Activated T-helper 9 cell treated with anti-CD3 and anti-CD28 coated beads, Interleukin-2, amount 50 U/mL, for 16 hours (primary cell): ENCODE measurements around the gene RAB6D.
"Not testable (repeated sequence)": the region's sequence is repeated elsewhere in the genome, so short reads cannot be mapped to it uniquely, and the experiment has no call there.

ENCODE experiments used
- DNase-seq: peaks from one replicate; pipeline ENCODE4 v3.0.0-alpha.2; 2020; ENCODE audit warnings: low read depth

Gene RAB6D

DNA sequence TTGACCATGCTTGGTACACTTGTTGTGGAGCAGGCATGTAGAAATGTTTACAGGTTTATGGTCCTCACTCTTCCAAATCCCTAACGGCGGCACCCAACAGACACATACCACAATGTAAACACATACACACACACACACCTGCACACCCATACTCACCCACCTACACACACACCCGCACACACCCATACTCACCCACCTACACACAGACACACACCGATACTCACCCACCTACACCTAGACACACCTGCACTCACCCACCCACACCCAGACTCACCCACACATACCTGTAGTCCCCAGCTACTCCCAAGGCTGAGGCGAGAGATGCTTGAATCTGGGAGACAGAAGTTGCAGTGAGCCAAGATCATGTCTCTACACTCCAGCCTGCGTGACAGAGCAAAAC is 1.5 kb upstream of the RAB6D start:
- DNase-seq: no peak

- not testable (repeated sequence) for DNase-seq
Measured at GRCh38 chr2:131363213-131363612, 755 bp downstream of the RAB6D start.

DNA sequence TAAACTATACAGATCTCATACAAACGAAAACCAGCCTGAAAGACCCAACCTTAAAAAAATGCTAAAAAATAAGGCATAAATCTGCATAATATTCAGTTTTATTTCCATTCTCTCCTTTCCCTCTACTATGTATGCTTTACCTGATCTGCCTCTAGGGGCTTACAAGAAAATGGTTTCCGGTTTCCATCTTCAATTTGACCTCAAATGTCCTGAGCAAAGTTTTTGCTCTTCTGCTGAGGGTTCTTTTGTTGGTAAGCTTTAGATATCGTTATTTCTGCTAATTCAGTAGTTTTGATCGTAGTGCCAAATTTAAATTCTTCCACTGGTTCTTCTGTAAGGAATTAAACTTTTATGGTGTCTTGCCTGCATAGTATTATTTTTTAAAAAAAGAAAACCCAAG is 2.2 kb downstream of the RAB6D start:
- DNase-seq: not testable (repeated sequence)

GRCh38 chr2:131353167-131353697 is 10.7 kb downstream of the RAB6D start:
- not testable (repeated sequence) for DNase-seq

- DNase-seq: no peak
Measured at GRCh38 chr2:131349021-131349420, 14.9 kb downstream of the RAB6D start.

DNA sequence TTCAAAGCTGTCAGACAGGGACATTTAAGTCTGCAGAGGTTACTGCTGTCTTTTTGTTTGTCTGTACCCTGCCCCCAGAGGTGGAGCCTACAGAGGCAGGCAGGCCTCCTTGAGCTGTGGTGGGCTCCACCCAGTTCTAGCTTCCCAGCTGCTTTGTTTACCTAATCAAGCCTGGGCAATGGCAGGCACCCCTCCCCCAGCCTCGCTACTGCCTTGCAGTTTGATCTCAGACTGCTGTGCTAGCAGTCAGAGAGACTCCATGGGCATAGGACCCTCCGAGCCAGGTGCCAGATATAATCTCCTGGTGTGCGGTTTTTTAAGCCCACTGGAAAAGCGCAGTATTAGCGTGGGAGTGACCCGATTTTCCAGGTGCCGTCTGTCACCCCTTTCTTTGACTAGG is 16.9 kb downstream of the RAB6D start:
- DNase-seq: not testable (repeated sequence)

- not testable (repeated sequence) for DNase-seq
Measured at GRCh38 chr2:131339307-131339706, 24.7 kb downstream of the RAB6D start.

DNA sequence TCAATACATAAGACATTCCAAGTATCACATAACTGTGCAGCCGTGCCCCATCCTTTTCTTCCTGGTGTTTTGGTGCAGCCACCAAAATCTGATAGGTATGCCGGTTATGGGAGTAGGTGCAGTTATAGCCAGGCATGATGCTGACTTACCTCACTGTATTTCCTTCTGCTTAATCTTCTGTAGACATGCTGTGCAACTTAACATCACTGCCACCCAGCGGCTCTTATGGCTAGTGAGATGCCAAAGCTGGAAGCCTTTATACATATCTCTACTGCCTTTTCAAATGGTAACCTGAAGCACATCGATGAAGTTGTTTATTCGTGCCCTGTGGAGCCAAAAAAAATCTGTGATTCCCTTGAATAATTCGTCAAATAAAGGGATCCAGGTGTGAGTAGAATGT is 28.6 kb downstream of the RAB6D start:
- not testable (repeated sequence) for DNase-seq

GRCh38 chr2:131332709-131333108 is 31.3 kb downstream of the RAB6D start:
- not testable (repeated sequence) for DNase-seq

DNA sequence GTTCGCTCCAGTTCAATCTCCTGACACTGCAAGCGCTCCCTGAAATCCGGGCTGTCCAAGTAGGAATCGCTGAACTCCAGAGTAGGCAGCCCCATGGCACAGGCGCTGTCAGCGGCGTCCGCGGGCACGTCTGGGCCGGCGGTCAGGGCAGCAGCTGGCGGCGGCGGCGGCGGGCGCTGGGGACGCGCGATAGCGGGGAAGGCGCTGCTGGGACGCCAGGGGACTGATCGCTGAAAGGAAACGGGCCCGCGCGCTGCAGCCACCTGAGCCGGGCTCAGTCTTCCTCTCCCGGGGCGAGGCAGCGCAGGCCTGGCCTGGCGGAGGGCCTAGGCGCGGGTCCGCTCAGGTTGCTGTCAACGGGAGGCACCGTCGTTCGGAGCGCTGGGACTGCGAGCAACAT is 33.0 kb downstream of the RAB6D start:
- DNase-seq: not testable (repeated sequence)

DNA sequence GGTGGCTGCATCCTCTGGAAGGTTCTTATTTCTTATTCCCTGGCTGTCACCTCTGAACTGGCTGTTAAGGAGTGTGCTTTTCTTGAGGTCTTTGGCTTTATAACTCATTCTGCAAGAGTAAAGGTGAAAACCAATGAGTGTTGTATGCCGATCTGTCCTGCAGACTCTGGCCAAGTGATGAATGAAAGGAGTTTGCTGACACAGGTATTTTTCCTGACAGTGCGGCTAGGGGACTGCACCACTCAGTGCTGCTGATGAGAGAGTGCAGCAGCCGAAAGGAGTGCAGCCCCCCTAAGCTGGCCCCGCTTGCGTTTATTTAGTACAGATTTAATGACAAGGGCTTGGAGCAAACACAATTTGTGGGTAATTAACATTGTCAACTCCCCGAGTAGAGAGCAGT is 41.8 kb downstream of the RAB6D start:
- DNase-seq: no peak

DNA sequence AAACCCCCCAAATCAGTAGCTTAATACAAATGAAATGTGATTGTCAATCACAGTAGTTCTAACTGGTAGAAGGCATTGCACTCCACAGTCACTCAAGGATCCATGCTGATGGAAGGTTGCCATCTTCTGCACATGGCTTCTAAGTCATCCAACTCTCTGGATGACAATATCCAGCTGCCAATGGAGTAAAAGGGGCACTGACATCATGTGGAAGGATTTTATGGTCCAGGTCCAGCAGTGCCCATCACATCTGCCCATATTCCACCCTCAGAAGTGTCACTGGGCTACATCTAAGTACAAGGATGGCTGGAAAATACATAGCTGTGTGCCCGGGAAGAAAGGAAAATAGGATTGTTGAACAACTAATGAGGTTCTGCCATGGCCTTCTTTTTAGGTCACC is 42.6 kb downstream of the RAB6D start:
- not testable (repeated sequence) for DNase-seq

GRCh38 chr2:131311001-131311400 is 53.0 kb downstream of the RAB6D start:
- DNase-seq: not testable (repeated sequence)
